Epithelial cell of prostate (primary cell): ENCODE data around the gene EBF3.
A peak's percentile ranks its signal among the peaks of the same experiment; 100 is the strongest.

Source experiments
- DNase-seq: peaks from one replicate; pipeline ENCODE4 v3.0.0-alpha.2; 2011; ENCODE audit warnings: low read depth, low spot score
- H3K27ac ChIP-seq: fragments of 450-650 bp; 2 replicates; pipeline ENCODE4 v1.5.1; 2017; ENCODE audit warnings: mild to moderate bottlenecking

Gene EBF3

GRCh38 chr10:129880191-129880870, 83.7 kb downstream of the EBF3 start:
- H3K27ac ChIP-seq: no peak overlapping the region
- DNase-seq: no peak

GRCh38 chr10:129879655-129880054, 84.4 kb downstream of the EBF3 start:
- no peak overlapping the region for H3K27ac ChIP-seq
- no peak for DNase-seq

- DNase-seq: no peak
- H3K27ac ChIP-seq: no peak overlapping the region
These were observed 85.2 kb downstream of the EBF3 start for GRCh38 chr10:129878835-129879234.

DNA sequence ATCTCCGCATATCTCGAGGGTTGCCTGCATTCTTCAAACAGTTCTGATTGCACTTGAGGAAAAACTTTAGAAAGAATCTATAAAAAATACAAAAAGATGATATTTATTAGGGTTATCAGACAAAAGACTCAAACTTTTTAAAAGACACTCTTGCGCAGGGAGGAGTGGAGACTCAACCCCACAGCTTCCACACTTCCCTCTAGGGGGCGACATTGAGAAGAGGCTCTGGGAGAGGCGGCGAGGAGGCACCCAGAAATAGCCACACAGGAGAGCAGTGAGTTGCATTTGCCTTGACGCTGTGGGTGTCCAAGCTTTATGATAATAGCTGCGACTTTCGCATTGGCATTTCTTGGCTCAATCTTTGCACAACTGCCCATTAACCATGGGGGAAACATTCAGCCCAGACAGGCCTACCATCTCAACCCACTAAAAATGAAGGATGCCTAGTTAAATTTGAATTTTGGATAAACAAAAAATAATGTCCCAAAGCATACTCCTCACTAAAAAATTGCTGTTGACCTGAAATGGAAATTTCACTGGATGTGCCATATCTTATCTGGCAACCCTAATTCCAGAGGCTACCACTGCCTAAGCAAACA, 86.2 kb downstream of the EBF3 start:
- no peak for DNase-seq
- H3K27ac ChIP-seq: no peak overlapping the region

- no peak overlapping the region for H3K27ac ChIP-seq
These were observed 87.2 kb downstream of the EBF3 start for GRCh38 chr10:129876838-129877237.

GRCh38 chr10:129875993-129876726, 87.9 kb downstream of the EBF3 start:
- no peak for DNase-seq
- no peak overlapping the region for H3K27ac ChIP-seq

More at GRCh38 chr10:129876838-129877237, 87.2 kb downstream of the EBF3 start:
- no peak for DNase-seq

DNA sequence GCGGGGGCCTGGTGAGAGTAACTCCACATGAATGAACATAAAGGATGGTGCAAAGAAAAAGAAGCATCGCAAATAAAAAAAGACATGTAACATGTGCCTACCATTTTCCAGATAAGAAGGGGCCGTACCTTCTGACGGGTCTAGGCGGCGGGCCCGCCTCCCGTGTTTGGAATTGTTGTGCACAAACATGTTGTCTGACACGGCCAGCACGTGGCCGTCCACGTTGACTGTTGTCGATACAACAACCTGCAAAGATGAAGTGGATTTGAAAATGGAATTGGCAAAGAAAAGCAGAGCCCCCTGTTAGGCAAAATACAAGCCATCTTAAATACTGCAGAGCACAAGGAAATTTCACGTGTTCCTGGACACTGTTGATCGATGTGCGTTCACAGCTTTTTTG, 90.7 kb downstream of the EBF3 start:
- no peak for DNase-seq
- H3K27ac ChIP-seq: no peak overlapping the region

DNA sequence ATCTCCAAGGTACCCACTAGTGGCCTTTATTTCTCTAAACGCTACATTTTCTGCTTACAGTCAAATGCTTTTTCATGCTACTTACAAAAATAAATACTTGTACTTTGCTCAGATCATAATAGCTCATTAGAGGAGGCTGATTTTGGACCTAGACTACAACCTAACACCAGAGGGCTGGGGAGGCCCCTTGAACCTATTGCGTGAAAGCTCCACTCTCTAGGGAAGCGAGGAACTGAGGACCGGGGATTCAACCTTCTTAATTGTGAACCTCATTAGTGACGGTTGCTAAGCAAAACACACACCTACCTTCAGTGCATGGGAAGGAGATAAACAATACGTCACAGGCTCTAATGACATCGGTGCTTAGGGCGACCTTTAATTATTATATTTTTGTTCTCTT, 92.1 kb downstream of the EBF3 start:
- DNase-seq: no peak
- no peak overlapping the region for H3K27ac ChIP-seq

DNA sequence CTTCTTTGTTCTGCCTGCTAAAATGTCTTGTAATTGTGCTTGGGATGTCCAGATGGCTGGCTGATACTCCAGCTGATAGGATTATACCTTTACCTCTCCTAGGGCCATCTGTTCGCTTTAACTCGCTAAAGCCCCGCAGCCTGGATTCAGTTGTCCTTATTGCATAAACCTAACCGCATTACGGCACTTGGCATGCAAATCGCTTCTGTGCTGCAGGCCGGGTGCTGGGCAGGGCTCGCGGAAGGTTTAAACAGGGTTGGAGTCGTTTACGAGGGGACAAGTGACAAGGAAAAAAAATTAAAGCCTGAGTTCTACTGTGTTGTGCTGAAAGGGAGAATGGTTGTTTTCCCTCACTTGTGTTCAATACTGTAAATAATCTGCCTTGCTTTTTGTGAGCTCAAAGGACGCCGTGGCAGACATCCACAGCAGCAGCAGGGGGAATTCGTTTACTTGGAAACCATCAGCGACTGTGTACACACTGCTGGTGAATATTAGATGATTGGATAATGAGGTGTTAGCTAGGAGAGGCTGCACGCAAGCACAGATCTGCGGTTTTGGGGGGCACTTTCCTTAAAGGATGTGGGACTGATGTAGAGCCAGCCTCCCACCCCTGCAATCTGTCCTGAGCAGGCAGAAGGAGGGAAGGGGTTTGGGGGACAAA, 93.0 kb downstream of the EBF3 start:
- H3K27ac ChIP-seq: no peak overlapping the region
- DNase-seq: peak; percentile 2

GRCh38 chr10:129870474-129870757, 93.7 kb downstream of the EBF3 start:
- DNase-seq: no peak
- no peak overlapping the region for H3K27ac ChIP-seq

- H3K27ac ChIP-seq: no peak overlapping the region
- DNase-seq: no peak
These were observed 94.2 kb downstream of the EBF3 start for GRCh38 chr10:129869596-129870473.

DNA sequence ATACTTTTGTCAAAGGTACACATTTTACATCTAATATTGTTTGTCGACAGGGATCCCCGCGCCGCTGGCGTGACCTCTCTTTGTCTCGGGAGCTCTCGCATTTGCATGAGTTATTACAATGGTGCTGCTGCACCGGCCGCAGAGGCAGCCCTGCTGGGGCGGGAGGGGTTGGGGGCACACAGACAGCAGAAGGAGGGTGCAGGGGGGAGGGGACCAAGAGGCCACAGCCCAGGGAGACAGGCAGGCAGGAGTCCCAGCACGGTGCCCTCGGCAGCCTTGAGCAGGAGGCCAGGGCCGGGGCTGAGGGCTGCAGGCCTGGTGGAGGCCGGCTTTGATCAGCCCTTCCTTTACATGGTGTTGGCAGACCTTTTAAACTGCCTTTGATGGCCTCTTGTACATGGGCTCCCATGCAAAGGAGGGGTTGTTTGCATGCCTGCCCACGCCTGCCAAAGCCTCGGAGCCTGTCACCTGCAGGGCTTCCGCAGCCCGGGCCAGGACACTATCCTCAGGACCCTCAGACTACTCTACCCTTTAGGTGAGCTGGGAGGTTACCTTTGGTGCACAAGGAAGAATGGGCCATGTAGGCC, 95.5 kb downstream of the EBF3 start:
- no peak for DNase-seq
- no peak overlapping the region for H3K27ac ChIP-seq

- no peak for DNase-seq
- H3K27ac ChIP-seq: no peak overlapping the region
These were observed 96.4 kb downstream of the EBF3 start for GRCh38 chr10:129867631-129868179.

- H3K27ac ChIP-seq: no peak overlapping the region
- DNase-seq: no peak
These were observed 97.2 kb downstream of the EBF3 start for GRCh38 chr10:129866894-129867293.

DNA sequence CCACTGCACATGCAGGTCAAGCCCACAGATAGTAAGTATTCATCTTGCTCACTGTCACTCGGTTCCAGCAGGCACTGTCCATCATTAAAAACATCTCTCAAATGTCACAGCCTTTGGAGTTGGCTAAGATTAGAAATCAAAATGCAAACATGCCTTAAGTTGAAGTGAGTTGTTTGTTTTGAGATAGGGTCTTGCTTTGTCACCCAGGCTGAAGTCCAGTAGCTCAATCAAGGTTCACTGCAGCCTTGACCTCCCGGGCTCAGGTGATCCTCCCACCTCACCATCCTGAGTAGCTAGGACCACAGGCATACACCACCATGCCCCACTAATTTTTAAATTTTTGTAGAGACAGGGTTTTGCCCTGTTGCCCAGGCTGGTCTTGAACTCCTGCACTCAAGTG, 98.1 kb downstream of the EBF3 start:
- DNase-seq: no peak

GRCh38 chr10:129865413-129865812, 98.7 kb downstream of the EBF3 start:
- DNase-seq: no peak
- no peak overlapping the region for H3K27ac ChIP-seq

More for the DNA sequence above, 98.1 kb downstream of the EBF3 start:
- H3K27ac ChIP-seq: no peak overlapping the region

- DNase-seq: no peak
- no peak overlapping the region for H3K27ac ChIP-seq
These were observed 99.4 kb downstream of the EBF3 start for GRCh38 chr10:129864601-129865126.

- no peak overlapping the region for H3K27ac ChIP-seq
These were observed 100.0 kb downstream of the EBF3 start for GRCh38 chr10:129864082-129864481.

GRCh38 chr10:129863201-129863663, 100.8 kb downstream of the EBF3 start:
- no peak overlapping the region for H3K27ac ChIP-seq

More at GRCh38 chr10:129864082-129864481, 100.0 kb downstream of the EBF3 start:
- DNase-seq: no peak

More at GRCh38 chr10:129863201-129863663, 100.8 kb downstream of the EBF3 start:
- no peak for DNase-seq
